Upper lobe of left lung (tissue), 6 donors: ENCODE measurements around the gene TP53I11. TPM values are rescaled to one million over a fixed set of nuclear protein-coding genes. Genes with fewer than 3 reads are reported as not detected.

Source experiments
- ATAC-seq, 2 donors: fragments of 200-7000 bp; cut with Tn5 transposase; one replicate each; pipeline ENCODE4 v1.9.1; 2022; ENCODE audit warnings: mild to moderate bottlenecking in 2 of 2, moderate library complexity in 2 of 2; ENCODE audit not compliant: low FRiP score in 2 of 2
- DNase-seq, 2 donors: peaks; one replicate each; pipeline ENCODE4 v3.0.0-alpha.2; 2019 to 2020
- H3K27ac ChIP-seq, 4 donors: fragments of 200-600 bp; sonication (generic); one replicate each; pipeline ENCODE4 v1.5.1; 2016 to 2019
- H3K27me3 ChIP-seq, 4 donors: fragments of 200-600 bp; sonication (generic); one replicate each; pipeline ENCODE4 v1.5.1; 2017 to 2019
- H3K36me3 ChIP-seq, 4 donors: fragments of 200-600 bp; sonication (generic); one replicate each; pipeline ENCODE4 v1.5.1; 2016 to 2019
- H3K4me1 ChIP-seq, 4 donors: fragments of 200-600 bp; sonication (generic); one replicate each; pipeline ENCODE4 v1.5.1; 2018 to 2019
- H3K4me3 ChIP-seq, 4 donors: fragments of 200-600 bp; sonication (generic); one replicate each; pipeline ENCODE4 v1.5.1; 2017 to 2019; ENCODE audit warnings: mild to moderate bottlenecking in 2 of 4, moderate library complexity in 1 of 4
- H3K9me3 ChIP-seq, 4 donors: fragments of 200-600 bp; sonication (generic); one replicate each; pipeline ENCODE4 v1.5.1; 2018 to 2019
- EP300 ChIP-seq, 4 donors: sonication (generic); formaldehyde crosslinking; IDR thresholded peaks; one replicate each; pipeline ENCODE4 v1.5.1; 2017; ENCODE audit warnings: antibody characterized with exemption in 4 of 4, control low read depth in 2 of 4
- POLR2A ChIP-seq, 4 donors: fragments of 450-650 bp; IDR thresholded peaks; one replicate each; pipeline ENCODE4 v1.5.1; 2016 to 2017; ENCODE audit warnings: antibody characterized with exemption in 4 of 4, mild to moderate bottlenecking in 2 of 4
- POLR2AphosphoS5 ChIP-seq, 2 donors: sonication (generic); formaldehyde crosslinking; IDR thresholded peaks; one replicate each; pipeline ENCODE4 v1.5.1; 2017; ENCODE audit warnings: antibody characterized with exemption in 2 of 2
- WGBS, 2 donors: methylation state at CpG; one replicate each; pipeline ENCODE4 v1.1.5; 2017 to 2018; 5-methylcytosine and 5-hydroxymethylcytosine counted together
- total RNA-seq, 6 donors: library from RNA; depleted of rRNA in 4 of 6; stranded (reverse); fragments of >200 nt in 4 of 6; gene quantifications; one replicate each; pipeline versions ENCODE4 v1.1.0 to v1.2.1, GENCODE V29; 2016 to 2021
- TF ChIP-seq, protein P1 (sequence below), 6 experiments: fragments of 450-650 bp in 4 of 6; fragments of 200-600 bp in 2 of 6; sonication (generic) in 2 of 6; IDR thresholded peaks; one replicate each; pipeline ENCODE4 v1.5.1; 2016 to 2019; ENCODE audit warnings: antibody characterized with exemption in 6 of 6
- donor health status: DM: no; HTN: no; CAD: no; lungs with moderate emphysema.
- donor health status: DM: no; HTN: yes; CAD: no; lungs with severe emphysema.

The TP53I11 gene
- total RNA-seq, 6 donors from 2014 or later, result 55.3 to 127 (median 101) TPM

DNA sequence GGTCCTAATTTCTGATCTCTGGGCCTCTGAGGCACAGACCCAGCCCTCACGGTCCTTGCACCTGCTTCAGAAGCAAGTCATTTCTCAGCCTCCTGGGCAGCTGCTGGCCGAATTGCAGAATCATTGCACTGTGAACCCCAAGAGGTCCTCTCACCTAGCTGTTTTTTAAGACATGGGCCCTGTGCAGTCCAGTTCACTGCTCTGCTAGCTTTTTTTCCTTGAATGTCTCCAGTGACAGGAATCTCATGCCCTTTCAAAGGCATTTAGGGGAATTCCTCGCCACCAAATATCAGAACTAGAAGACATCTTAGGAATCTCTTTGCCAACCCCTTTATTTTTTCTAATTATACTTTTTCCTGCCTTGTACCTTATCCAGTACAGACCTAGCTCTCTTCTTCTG lies 35.6 kb upstream of the TP53I11 start:
- DNase-seq, result no peak
- TF ChIP-seq POLR2AphosphoS5 (IDR thresholded peaks at IDR 0.05) (no peak), POLR2A (IDR thresholded peaks at IDR 0.05) (no peak), EP300 (IDR thresholded peaks at IDR 0.05) (no peak)
- TF ChIP-seq, protein P1, sequence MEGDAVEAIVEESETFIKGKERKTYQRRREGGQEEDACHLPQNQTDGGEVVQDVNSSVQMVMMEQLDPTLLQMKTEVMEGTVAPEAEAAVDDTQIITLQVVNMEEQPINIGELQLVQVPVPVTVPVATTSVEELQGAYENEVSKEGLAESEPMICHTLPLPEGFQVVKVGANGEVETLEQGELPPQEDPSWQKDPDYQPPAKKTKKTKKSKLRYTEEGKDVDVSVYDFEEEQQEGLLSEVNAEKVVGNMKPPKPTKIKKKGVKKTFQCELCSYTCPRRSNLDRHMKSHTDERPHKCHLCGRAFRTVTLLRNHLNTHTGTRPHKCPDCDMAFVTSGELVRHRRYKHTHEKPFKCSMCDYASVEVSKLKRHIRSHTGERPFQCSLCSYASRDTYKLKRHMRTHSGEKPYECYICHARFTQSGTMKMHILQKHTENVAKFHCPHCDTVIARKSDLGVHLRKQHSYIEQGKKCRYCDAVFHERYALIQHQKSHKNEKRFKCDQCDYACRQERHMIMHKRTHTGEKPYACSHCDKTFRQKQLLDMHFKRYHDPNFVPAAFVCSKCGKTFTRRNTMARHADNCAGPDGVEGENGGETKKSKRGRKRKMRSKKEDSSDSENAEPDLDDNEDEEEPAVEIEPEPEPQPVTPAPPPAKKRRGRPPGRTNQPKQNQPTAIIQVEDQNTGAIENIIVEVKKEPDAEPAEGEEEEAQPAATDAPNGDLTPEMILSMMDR (IDR thresholded peaks at IDR 0.05), result no peak
- Histone ChIP-seq H3K4me1 (peaks cover 0 to under 1% (median 0%) of the 10 kb centered on the region in 4 donors), H3K36me3 (no peaks in the 10 kb centered on the region), H3K9me3 (no peaks in the 10 kb centered on the region), H3K27ac (no peak overlapping the region), H3K4me3 (no peak overlapping the region), H3K27me3 (no peaks in the 10 kb centered on the region)
- ATAC-seq, result no peak
- WGBS, 2 donors, result 92 to 98% methylated on average over 3 of the region's 3 CpGs

DNA sequence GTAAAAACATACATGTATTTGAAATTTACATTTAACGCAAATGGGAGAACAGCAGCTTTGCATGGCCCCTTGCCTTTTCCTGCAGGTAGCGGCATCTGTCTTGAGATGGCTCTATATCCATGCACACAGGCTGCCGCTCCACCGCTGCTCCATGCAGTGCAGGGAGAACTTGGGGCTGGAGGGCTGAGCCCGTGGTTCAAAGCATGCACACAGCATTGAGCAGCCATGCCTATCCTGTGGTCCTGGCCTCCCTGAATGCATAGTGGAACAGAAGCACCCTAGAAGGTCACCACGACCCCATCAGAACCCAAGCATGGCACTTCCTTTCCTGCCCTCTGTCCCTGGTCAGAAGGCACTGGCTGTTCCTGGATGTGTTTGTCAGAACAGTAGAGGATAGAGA lies 35.0 kb upstream of the TP53I11 start:
- ATAC-seq, result no peak
- TF ChIP-seq, protein P1 (IDR thresholded peaks at IDR 0.05), result no peak
- TF ChIP-seq POLR2AphosphoS5 (IDR thresholded peaks at IDR 0.05) (no peak), EP300 (IDR thresholded peaks at IDR 0.05) (no peak), POLR2A (IDR thresholded peaks at IDR 0.05) (no peak)
- peaks cover 4 to 7% (median 5%) of the 10 kb centered on the region in 4 donors for H3K4me1 ChIP-seq

DNA sequence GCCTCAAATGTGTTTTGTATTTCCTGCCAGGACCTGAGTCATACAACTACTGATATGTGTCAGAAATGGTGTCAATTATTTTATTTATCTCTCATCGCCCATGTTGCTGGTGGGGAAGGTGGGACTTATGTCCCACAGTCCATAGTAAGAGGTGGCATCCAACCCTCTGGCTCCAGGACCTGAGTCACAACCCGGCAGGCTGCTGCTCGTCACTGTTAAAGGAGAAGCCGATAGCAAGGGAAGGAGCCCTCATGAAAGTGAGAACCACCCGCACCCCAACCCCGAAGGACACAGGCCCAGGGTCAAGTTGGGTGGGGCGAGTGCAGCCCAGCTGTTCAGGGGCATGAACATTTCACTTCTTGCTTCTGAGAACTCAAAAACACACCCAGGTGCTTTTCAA lies 33.1 kb upstream of the TP53I11 start:
- Histone ChIP-seq H3K36me3 (no peaks in the 10 kb centered on the region), H3K4me3 (no peak overlapping the region), H3K27ac (no peak overlapping the region), H3K9me3 (no peaks in the 10 kb centered on the region), H3K27me3 (no peaks in the 10 kb centered on the region), H3K4me1 (peaks cover 24 to 26% (median 25%) of the 10 kb centered on the region in 4 donors)
- 76 to 92% methylated on average over 7 of the region's 7 CpGs for WGBS, 2 donors
- TF ChIP-seq POLR2AphosphoS5 (IDR thresholded peaks at IDR 0.05), result no peak
- TF ChIP-seq, protein P1 (IDR thresholded peaks at IDR 0.05), result no peak
- TF ChIP-seq EP300 (IDR thresholded peaks at IDR 0.05), result no peak
- TF ChIP-seq POLR2A (IDR thresholded peaks at IDR 0.05), result no peak
- DNase-seq (no peak), ATAC-seq (no peak)

More for the DNA sequence above, 35.0 kb upstream of the TP53I11 start:
- WGBS, 2 donors, result 96 to 97% methylated on average over 5 to 6 of the region's 6 CpGs
- no peak for DNase-seq
- no peaks in the 10 kb centered on the region for H3K36me3 ChIP-seq
- H3K4me3 ChIP-seq, result no peak overlapping the region
- H3K27me3 ChIP-seq, result no peaks in the 10 kb centered on the region
- no peaks in the 10 kb centered on the region for H3K9me3 ChIP-seq
- H3K27ac ChIP-seq, result no peak overlapping the region

DNA sequence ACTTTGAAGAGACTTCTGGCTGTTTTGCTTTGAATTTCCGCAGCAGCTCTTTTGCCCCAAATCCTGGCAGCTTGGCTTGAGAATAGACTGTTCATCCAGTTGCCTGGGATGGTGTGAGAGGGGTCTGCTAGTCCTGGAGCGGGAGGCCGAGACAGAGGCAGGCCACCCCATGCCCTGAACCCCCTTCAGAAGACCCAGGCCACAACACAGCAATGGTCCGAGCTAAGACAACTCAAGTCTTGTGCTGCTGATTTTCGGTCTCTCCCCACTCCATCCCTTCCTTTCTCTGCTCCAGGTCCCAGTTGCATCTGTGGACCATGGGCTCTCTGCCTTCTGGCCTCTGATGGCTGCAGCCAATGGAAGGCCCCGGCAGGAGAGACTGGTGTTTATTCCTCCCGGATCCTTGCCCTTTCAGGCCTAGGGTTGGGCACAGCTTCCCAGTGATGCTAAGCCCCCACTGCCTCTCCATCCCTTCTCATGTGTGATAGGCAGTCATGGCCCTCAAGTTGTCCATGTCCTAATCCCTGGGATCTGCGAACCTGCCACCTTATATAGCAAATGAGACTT lies 31.9 kb upstream of the TP53I11 start:
- 97 to 99% methylated on average over 8 of the region's 8 CpGs for WGBS, 2 donors
- Histone ChIP-seq H3K27ac (no peak overlapping the region), H3K9me3 (no peaks in the 10 kb centered on the region), H3K27me3 (no peaks in the 10 kb centered on the region), H3K36me3 (no peaks in the 10 kb centered on the region), H3K4me3 (no peak overlapping the region), H3K4me1 (peaks cover 36 to 38% (median 37%) of the 10 kb centered on the region in 4 donors)
- ATAC-seq (no peak), DNase-seq (no peak)
- TF ChIP-seq EP300 (IDR thresholded peaks at IDR 0.05), result no peak
- TF ChIP-seq POLR2AphosphoS5 (IDR thresholded peaks at IDR 0.05), result no peak
- no peak for TF ChIP-seq POLR2A (IDR thresholded peaks at IDR 0.05)
- TF ChIP-seq, protein P1 (IDR thresholded peaks at IDR 0.05), result no peak
